ENCODE results near the gene PRCC.

Gene PRCC

DNA sequence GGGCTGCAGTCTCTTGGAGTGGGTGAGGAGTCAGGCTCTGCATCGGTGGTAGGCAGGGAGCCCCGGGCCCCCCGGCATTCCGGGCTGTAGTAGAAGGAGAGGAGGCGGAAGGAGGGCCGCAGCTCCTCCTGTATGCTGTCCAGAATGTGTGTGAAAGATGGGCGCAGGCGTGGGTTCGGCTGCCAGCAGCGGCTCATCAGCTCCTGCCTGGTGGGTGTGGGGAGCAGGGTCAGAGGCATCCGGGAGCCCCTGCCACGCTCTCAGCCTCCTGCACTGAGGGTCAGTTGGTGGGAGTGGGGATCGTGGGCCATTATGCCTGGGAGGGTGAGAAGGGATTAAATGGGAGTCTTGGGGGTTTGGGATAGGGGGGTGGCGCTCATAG, 73.6 kb downstream of the PRCC start:
- DNase-seq (ENCODE audit: low read depth in 2 of 2, low spot score in 1 of 2) = no peak

- no peak for DNase-seq (ENCODE audit: low read depth in 2 of 2, low spot score in 1 of 2)
Measured at GRCh38 chr1:156841295-156841855, 74.0 kb downstream of the PRCC start.

DNA sequence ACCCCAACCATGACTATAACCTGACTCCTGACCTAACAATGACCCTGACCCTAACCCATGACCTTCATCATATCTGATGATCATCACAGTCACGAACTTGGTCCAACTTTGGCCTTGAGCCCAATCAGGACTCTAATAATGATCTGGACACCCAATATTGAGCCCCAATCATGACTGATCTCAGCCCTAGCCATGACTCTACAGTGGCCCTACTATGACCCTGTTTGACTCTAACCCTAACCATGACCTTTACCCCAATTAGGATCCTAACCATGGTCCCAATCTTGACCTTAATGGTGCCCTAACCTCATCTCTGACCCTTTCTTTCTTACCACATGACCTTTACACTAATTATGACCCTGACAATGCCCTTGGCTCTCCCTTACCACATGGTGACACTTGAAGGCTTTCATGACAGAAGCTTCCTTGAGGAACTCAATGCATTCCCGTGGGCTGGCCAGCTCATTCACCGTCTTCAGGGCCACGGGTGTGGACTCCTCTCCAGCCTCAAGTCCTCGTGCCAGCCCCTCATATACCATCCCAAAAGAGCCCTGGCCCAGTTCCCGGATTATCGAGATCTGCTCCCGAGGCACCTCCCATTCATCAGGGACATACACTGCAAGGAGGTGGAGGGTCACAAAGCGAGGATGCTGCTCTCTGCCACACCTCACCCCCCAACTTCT, 75.4 kb downstream of the PRCC start:
- DNase-seq (ENCODE audit: low read depth in 2 of 2, low spot score in 1 of 2) = no peak

DNA sequence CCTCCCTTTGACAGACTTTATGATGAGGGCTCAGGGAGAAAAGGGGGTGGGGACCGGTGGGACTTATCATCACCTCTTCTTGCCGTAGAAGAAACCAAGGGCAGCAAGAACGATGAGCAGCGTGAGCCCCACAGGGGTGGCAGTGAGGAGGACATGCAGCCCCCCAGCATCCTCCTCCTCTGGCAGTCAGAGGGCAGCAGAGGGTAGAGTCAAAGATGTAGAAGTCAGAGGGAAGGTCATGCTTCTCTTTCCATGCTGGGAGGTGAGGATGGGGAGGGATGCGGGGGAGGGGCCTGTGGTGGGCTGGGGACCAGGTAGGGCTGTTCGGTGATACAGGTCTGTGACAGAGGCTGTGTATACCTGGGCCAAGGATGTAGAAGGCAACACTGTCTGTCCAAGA, 76.8 kb downstream of the PRCC start:
- no peak for DNase-seq (ENCODE audit: low read depth in 2 of 2, low spot score in 1 of 2)

GRCh38 chr1:156844638-156845037, 77.3 kb downstream of the PRCC start:
- no peak for DNase-seq (ENCODE audit: low read depth in 2 of 2, low spot score in 1 of 2)

DNA sequence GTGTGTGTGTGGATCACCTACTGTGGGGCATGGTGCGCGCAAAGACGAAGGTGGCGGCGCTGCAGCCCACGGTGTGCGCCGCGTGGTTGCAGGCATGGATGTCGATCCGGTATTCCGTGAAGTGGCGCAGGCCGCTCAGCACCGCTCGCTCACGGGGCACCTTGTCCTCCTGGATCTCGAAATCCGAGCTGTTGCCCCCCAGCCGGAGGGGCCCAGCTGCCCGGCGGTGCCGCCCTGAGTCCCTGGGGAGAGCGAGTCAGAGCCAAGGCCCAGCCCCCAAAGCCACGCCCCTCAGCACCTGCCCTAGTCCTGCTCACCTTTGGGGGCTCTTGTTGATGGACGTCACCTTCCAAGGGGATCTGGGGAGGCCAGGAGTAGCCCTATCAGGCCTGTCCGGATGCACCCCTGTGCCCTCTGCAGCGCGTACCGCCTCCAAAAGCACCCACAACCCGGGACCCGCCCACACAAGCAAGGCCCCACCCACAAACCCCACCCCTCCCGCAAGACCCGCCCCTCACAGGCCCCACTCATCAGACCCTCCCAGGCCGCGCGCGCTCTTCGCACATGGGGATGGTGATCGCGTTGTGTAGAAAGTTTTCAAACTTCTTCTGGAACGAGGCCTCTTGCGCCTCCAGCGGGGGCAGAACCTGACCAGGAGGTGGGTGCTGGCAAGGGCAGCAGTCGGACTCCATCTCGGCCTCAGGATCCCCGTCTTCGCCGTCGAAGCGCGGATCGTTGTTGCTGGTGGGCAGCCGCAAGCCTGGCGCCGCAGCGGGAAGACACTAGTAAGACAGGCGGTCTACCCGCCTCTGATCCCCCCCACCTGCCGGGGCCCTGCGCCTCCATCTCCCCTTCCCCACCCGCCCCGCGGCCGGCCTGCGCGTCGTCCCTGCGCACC, 78.0 kb downstream of the PRCC start:
- no peak for DNase-seq (ENCODE audit: low read depth in 2 of 2, low spot score in 1 of 2)

DNA sequence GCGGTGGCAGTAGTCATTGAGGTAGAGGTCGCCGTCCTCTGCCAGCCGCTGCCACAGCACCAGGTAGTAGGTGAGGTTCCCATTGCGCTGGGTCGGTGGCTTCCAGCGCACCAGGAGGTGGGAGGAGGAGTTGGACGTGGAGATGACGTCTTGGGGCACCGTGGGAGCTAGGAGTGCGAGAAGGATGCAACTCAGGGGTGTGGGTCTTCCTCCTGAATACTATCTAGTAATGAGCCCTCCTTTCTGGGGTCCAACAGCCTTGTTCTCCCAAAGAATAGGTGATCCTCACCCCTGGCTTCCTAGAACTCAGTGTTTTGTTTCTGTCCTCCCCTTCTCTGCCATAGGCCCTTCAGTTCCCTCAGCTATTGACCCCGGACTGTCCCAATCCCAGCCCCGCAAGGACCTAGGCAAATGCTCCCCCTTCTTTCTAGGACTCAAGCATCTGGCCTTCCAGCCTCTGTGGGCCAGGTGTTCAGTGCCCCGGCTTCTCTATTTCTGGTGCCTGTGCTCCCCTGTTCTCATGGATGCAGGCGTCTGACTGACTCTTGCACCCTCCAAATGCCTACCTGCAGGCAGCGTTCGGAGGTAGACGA, 78.7 kb downstream of the PRCC start:
- DNase-seq (ENCODE audit: low read depth in 2 of 2, low spot score in 1 of 2) = no peak

DNA sequence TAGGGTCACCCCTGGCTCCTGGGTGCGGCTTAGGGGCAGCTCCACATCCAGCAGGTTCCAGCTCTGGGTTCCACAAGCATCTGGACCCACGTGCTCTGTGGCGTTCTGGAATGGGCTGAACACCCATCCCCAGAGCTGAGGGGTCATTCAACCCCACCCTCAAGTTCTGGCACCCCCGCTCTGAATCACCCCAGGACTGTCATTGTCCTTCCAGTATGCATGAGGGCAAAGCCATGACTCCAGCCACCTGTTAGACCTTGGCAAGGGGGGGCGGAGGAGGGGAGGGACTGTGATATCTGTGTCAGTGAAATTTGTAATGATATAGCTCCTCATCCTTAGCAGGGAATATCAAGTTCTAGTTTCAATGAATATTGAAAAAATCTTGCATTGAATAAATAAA, 79.3 kb downstream of the PRCC start:
- DNase-seq (ENCODE audit: low read depth in 2 of 2, low spot score in 1 of 2) = no peak

- DNase-seq (ENCODE audit: low read depth in 2 of 2, low spot score in 1 of 2) = no peak
Measured at GRCh38 chr1:156847591-156848460, 80.5 kb downstream of the PRCC start.

DNA sequence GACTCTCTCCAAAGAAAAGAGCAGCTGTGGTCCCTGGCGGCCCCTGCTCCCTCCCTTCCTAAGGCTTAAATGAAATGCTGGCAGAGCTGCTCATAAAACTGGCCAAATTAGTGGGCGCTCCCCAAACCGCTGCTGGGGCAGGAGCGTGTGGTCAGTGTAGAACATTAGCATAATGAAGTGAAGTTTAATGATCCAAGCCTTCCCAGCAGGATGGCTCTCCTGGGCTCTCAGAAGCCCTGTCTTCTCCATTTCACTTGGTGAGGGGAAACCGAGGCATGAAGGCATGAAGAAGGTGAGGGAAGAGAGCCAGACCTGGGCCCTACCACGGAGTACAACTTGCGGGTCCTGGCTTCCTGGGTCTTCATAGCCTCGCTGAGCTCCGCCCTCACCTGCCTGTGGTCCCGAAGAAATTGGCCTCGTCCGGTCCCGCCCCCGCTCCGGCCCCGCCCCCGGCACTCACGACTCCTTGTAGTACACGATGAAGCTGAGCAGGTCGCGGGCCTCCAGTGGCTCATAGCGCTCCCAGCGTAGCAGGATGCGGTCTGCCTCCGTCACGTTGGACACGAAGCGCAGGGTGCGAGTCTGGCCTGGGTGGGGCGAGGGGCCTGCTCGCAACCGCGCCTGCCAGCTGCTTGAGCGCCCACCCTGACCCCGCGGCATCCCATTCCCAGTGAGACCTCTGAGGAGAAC, 81.3 kb downstream of the PRCC start:
- peak; percentile 45 to 50 for DNase-seq (ENCODE audit: low read depth in 2 of 2, low spot score in 1 of 2)

DNA sequence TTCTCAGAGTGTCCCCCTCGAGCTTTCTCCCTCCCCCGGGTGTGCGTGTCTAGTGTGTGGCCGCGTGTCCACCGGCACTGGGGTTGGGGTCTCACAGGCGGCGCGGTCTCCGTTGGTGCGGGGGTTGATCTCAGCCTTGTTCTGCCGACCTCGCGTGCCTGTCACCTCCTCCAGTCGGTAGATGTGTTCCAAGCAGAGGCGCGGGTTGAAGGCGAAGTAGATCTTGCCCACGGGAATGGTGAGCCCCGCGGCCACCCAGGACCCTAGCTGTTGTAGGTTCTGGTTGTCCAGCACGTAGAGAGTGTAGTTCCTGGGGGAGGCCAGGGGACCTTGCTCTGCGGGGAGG, 81.8 kb downstream of the PRCC start:
- no peak for DNase-seq (ENCODE audit: low read depth in 2 of 2, low spot score in 1 of 2)

Measured in stimulated activated CD8-positive, alpha-beta memory T cell treated with anti-CD3 and anti-CD28 coated beads, Interleukin-4, amount 100 ng/mL, for 1 hour (primary cell).